ENCODE data around the gene IFITM2.

The IFITM2 gene

DNA sequence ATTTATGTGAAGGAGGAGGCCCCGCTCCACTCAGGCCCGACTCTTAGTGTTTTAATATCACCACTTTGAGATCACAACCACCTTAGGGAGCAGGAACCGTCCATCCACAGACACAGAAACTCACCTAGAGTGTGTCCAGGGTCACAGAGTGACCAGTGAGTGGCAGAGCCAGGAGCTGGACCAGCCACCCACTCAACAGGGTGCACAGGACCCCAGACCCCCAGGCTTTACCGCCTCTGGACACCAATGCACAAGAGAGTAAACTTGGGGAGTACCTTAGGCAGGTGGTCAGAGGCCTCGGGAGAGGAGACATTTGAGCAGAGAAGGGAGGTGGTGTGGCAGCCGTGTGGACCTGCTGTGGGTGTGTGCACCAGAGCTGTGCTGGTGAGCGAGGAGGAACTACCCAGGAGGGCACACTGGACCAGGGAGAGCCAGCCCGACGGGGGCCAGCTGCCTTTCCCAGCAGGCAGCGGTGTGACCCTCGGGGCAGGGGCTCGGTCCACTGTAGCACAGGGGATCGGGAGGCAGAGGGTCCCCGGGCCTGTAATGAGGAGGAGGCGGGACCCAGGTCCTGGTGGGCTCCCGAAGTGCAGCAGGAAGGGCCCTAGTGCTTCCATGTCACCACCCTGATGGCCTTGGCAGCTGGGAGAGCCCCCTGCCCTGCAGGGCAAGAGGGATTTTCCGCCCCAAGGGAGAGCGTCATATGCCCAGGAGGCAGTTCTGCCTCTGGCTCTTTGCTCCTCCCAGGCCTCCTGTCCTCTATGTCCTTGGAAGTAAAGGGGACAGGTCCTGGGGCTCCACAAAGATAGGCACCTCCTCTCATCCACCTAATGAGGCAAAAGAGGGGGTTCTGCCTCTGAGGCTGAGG lies 36.9 kb upstream of the IFITM2 start:
- DNase-seq (ENCODE audit: low spot score): no peak
- TF ChIP-seq CTCF (conservative IDR thresholded peaks at IDR 0.05; ENCODE audit: low read depth): no peak
- H3K27ac ChIP-seq: no peak overlapping the region
- CTCF ChIA-PET: no interaction called here
- POLR2A ChIA-PET (ENCODE audit: low non-redundant PET): no interaction called here

- no peak for TF ChIP-seq CTCF (conservative IDR thresholded peaks at IDR 0.05; ENCODE audit: low read depth)
- ChIA-PET POLR2A (ENCODE audit: low non-redundant PET) (no interaction called here), CTCF (no interaction called here)
- no peak for DNase-seq (ENCODE audit: low spot score)
- no peak overlapping the region for H3K27ac ChIP-seq
Measured at GRCh38 chr11:271319-271715, 36.3 kb upstream of the IFITM2 start.

DNA sequence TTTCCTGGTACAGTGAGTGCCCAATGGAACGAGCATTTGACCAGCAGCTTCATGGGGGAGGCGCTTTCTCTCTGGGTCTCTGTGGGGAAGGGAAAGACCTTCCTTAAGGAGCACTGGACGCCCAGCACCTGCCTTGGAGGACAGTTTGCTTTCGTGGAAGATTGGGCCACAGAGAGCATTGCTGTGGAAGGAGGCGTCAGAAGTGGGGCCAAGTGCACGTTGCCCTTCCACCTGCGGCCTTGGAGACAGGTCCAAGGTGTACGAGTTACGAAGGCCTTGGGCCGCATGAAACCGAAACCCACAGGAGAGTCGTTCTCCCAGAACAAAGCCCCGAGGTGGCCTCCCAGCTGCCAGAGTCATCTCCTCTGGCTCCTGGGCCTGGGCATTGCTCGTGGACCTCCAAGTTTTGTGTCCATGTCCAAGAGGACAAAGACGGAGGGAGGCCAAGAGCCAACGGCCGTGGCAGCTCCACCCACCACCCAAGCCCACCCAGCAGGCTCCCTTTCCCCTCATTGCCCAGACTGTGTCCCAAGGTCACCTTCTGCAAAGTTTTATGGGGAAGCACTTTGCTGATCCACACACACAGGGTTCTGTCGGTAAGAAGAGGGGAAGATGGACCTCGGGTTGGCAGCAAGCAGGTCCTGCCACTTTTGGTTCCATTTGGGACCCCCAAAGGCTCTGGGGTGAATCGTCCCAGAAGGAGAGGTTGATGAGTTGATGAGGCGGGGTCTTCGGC lies 35.3 kb upstream of the IFITM2 start:
- DNase-seq (ENCODE audit: low spot score): no peak
- H3K27ac ChIP-seq: no peak overlapping the region
- POLR2A ChIA-PET (ENCODE audit: low non-redundant PET): no interaction called here
- no peak for TF ChIP-seq CTCF (conservative IDR thresholded peaks at IDR 0.05; ENCODE audit: low read depth)
- CTCF ChIA-PET: no interaction called here

DNA sequence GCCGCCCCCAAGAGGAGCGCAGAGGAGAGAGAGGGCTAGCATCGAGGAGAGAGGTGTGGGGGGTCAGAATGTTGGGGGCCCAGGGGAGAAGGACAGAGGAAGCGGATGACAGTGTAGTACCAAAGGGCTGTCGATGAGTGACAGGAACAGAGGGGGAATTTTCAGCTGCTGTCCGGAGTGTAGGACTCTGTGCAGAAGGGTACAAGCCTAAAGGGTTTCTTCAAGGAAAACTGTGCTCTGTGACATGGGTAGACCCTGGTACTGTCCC lies 34.8 kb upstream of the IFITM2 start:
- no peak overlapping the region for H3K27ac ChIP-seq
- no peak for TF ChIP-seq CTCF (conservative IDR thresholded peaks at IDR 0.05; ENCODE audit: low read depth)
- CTCF ChIA-PET: no interaction called here
- POLR2A ChIA-PET (ENCODE audit: low non-redundant PET): no interaction called here
- DNase-seq (ENCODE audit: low spot score): no peak

DNA sequence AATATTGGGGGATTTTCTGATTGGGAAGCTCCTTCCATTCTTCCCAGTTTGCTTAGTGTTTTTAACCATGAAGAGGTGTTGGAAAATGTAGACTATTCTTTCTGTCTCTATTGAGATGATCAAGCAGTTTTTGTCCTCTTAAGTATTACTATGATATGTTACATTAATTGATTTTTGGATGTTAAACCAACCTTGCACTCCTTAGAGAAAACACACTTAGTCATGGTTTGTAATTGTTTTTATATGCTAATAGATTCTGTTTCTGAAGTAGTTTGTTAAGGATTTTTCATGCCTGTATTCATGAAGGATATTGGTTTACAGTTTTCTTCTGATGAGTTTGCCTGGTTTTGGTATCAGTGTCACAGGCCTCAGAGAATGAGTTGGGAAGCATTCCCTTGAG lies 31.4 kb upstream of the IFITM2 start:
- CTCF ChIA-PET: no interaction called here
- DNase-seq (ENCODE audit: low spot score): no peak
- no peak for TF ChIP-seq CTCF (conservative IDR thresholded peaks at IDR 0.05; ENCODE audit: low read depth)
- POLR2A ChIA-PET (ENCODE audit: low non-redundant PET): no interaction called here
- H3K27ac ChIP-seq: no peak overlapping the region

GRCh38 chr11:278001-278951 lies 29.3 kb upstream of the IFITM2 start, which contains the start of gene NLRP6:
Gene NLRP6 (plus strand): TSS chr11:278407. CDS start chr11:278570, 163 bp downstream.
- no peak for DNase-seq (ENCODE audit: low spot score)
- TF ChIP-seq CTCF (conservative IDR thresholded peaks at IDR 0.05; ENCODE audit: low read depth): no peak
- ChIA-PET CTCF (interaction anchor here (0.6 to 0.7 kb wide), 2 partner anchors 8 to 20 kb away, joined by 3 read pairs; no protein-coding TSS in a partner anchor), POLR2A (ENCODE audit: low non-redundant PET) (no interaction called here)
- no peak within 1 kb of the TSS for H3K27ac ChIP-seq

Data from RWPE1 (cell line).